Right lobe of liver (tissue), 4 donors: ENCODE results near the gene SERPINI1.

Source experiments
- POLR2A ChIP-seq: fragments of 450-650 bp; IDR thresholded peaks from one replicate; pipeline ENCODE4 v1.6.1; 2017; ENCODE audit warnings: antibody characterized with exemption, mild to moderate bottlenecking
- TF ChIP-seq, protein P1 (sequence below), 4 donors: fragments of 200-600 bp in 3 of 4; fragments of 450-650 bp in 1 of 4; IDR thresholded peaks; one replicate each; pipeline versions ENCODE4 v1.5.1 to v1.8.0; 2016 to 2022; ENCODE audit warnings: antibody characterized with exemption in 4 of 4, mild to moderate bottlenecking in 2 of 4
- donor health status: DM: no; HTN: no; CAD: no.
- donor health status: DM: no; HTN: no; CAD: no.
- donor health status: DM: no; HTN: yes; CAD: no.

DNA sequence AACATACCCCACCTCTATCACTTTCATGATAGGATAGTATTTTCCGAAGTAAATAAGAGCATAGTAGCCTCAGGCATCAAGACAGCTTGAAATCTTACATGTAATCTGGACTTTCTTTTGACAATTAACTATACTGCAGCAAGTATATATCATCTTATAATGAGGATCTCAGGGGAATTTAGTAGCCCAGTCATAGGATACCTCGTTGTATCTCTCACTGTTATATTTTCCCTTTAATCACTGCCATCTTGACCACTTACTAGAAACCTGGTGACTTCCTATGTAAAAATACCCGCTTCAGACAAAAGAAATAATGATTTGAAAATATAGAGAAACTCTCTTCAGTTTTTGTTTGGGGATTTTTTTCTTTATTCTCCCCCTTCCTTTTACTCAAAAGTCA is 88.2 kb downstream of the SERPINI1 start:
- no peak for TF ChIP-seq POLR2A
- TF ChIP-seq, protein P1, sequence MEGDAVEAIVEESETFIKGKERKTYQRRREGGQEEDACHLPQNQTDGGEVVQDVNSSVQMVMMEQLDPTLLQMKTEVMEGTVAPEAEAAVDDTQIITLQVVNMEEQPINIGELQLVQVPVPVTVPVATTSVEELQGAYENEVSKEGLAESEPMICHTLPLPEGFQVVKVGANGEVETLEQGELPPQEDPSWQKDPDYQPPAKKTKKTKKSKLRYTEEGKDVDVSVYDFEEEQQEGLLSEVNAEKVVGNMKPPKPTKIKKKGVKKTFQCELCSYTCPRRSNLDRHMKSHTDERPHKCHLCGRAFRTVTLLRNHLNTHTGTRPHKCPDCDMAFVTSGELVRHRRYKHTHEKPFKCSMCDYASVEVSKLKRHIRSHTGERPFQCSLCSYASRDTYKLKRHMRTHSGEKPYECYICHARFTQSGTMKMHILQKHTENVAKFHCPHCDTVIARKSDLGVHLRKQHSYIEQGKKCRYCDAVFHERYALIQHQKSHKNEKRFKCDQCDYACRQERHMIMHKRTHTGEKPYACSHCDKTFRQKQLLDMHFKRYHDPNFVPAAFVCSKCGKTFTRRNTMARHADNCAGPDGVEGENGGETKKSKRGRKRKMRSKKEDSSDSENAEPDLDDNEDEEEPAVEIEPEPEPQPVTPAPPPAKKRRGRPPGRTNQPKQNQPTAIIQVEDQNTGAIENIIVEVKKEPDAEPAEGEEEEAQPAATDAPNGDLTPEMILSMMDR (IDR thresholded peaks at IDR 0.05) = no peak
